ENCODE data around the gene ASXL2.

DNA sequence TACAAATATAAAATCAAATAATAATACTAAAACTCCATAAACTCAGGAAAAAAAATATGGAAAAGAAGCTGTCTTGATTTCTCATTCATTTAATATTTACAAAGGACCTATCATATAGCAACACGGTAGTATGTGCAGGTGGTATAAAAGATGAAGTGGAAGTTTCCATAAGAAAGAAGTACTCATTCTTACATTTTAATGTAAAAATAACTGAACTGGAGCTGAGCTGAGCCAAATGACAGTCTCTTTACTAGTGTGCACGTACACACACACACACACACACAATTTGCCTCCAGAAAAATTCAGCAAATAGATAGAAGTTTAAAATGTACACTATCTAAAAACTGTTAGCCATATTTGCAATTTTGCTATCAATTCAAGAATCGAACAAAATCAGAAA, 54.1 kb downstream of the ASXL2 start:
- TF ChIP-seq YY1 (IDR thresholded peaks at IDR 0.05; ENCODE audit: insufficient read depth, insufficient read length): no peak
- TF ChIP-seq ZNF274 (IDR thresholded peaks at IDR 0.05; ENCODE audit: low read depth, low read length): no peak
- TF ChIP-seq SUZ12 (IDR thresholded peaks at IDR 0.05; ENCODE audit: extremely low read depth, insufficient read depth, insufficient read length): no peak

Measured in NT2/D1 (cell line).